ENCODE results near the gene BBX. TPM values are rescaled to one million over a fixed set of nuclear protein-coding genes. Genes with fewer than 3 reads are reported as not detected.

Gene BBX
- total RNA-seq, 1 donor from 2014 or later: 45.1 TPM

- Mint-ChIP-seq H3K9me3 (no peaks in the 10 kb centered on the region), H3K4me1 (ENCODE audit: low read depth) (no peaks in the 10 kb centered on the region), H3K36me3 (ENCODE audit: low read depth) (peaks cover 35% of the 10 kb centered on the region), H3K27ac (no peak overlapping the region), H3K4me3 (no peak overlapping the region), H3K27me3 (ENCODE audit: insufficient read depth) (no peaks in the 10 kb centered on the region)
- no peak for DNase-seq (ENCODE audit: low spot score)
- intact Hi-C loops (cut with micrococcal nuclease): no loop called here
Observed at GRCh38 chr3:107797586-107797985, 274.8 kb downstream of the BBX start.

GRCh38 chr3:107798381-107798780 lies 275.6 kb downstream of the BBX start:
- no peaks in the 10 kb centered on the region for H3K9me3 Mint-ChIP-seq
- H3K27me3 Mint-ChIP-seq (ENCODE audit: insufficient read depth): no peaks in the 10 kb centered on the region
- H3K4me1 Mint-ChIP-seq (ENCODE audit: low read depth): no peaks in the 10 kb centered on the region
- no peak overlapping the region for H3K4me3 Mint-ChIP-seq
- H3K36me3 Mint-ChIP-seq (ENCODE audit: low read depth): peaks cover 40% of the 10 kb centered on the region
- H3K27ac Mint-ChIP-seq: no peak overlapping the region
- no peak for DNase-seq (ENCODE audit: low spot score)
- intact Hi-C loops (cut with micrococcal nuclease): no loop called here

GRCh38 chr3:107800710-107801109 lies 277.9 kb downstream of the BBX start:
- Mint-ChIP-seq H3K27me3 (ENCODE audit: insufficient read depth) (no peaks in the 10 kb centered on the region), H3K4me3 (no peak overlapping the region), H3K4me1 (ENCODE audit: low read depth) (no peaks in the 10 kb centered on the region), H3K27ac (no peak overlapping the region), H3K36me3 (ENCODE audit: low read depth) (peaks cover 38% of the 10 kb centered on the region), H3K9me3 (no peaks in the 10 kb centered on the region)
- DNase-seq (ENCODE audit: low spot score): no peak
- intact Hi-C loops (cut with micrococcal nuclease): no loop called here

- Mint-ChIP-seq H3K27ac (no peak overlapping the region), H3K9me3 (no peaks in the 10 kb centered on the region), H3K27me3 (ENCODE audit: insufficient read depth) (no peaks in the 10 kb centered on the region), H3K4me3 (no peak overlapping the region), H3K4me1 (ENCODE audit: low read depth) (no peaks in the 10 kb centered on the region), H3K36me3 (ENCODE audit: low read depth) (peaks cover 40% of the 10 kb centered on the region)
- intact Hi-C loops (cut with micrococcal nuclease): no loop called here
- no peak for DNase-seq (ENCODE audit: low spot score)
Observed at GRCh38 chr3:107803170-107803569, 280.4 kb downstream of the BBX start.

- no peaks in the 10 kb centered on the region for H3K9me3 Mint-ChIP-seq
- H3K4me1 Mint-ChIP-seq (ENCODE audit: low read depth): peaks cover 5% of the 10 kb centered on the region
- DNase-seq (ENCODE audit: low spot score): no peak
- H3K27ac Mint-ChIP-seq: no peak overlapping the region
- H3K4me3 Mint-ChIP-seq: no peak overlapping the region
- H3K36me3 Mint-ChIP-seq (ENCODE audit: low read depth): peaks cover 38% of the 10 kb centered on the region
- no peaks in the 10 kb centered on the region for H3K27me3 Mint-ChIP-seq (ENCODE audit: insufficient read depth)
- intact Hi-C loops (cut with micrococcal nuclease): no loop called here
Observed at GRCh38 chr3:107806021-107806420, 283.3 kb downstream of the BBX start.

- H3K27me3 Mint-ChIP-seq (ENCODE audit: insufficient read depth): no peaks in the 10 kb centered on the region
- H3K4me1 Mint-ChIP-seq (ENCODE audit: low read depth): peaks cover 5% of the 10 kb centered on the region
- H3K27ac Mint-ChIP-seq: no peak overlapping the region
- intact Hi-C loops (cut with micrococcal nuclease): no loop called here
- H3K4me3 Mint-ChIP-seq: no peak overlapping the region
- H3K36me3 Mint-ChIP-seq (ENCODE audit: low read depth): peaks cover 33% of the 10 kb centered on the region
- no peaks in the 10 kb centered on the region for H3K9me3 Mint-ChIP-seq
- DNase-seq (ENCODE audit: low spot score): no peak
Observed at GRCh38 chr3:107806536-107806935, 283.8 kb downstream of the BBX start.

GRCh38 chr3:107810171-107811071 lies 287.7 kb downstream of the BBX start:
- no peaks in the 10 kb centered on the region for H3K27me3 Mint-ChIP-seq (ENCODE audit: insufficient read depth)
- H3K36me3 Mint-ChIP-seq (ENCODE audit: low read depth): peaks cover 10% of the 10 kb centered on the region
- intact Hi-C loops (cut with micrococcal nuclease): no loop called here
- peaks cover 5% of the 10 kb centered on the region for H3K4me1 Mint-ChIP-seq (ENCODE audit: low read depth)
- H3K27ac Mint-ChIP-seq: no peak overlapping the region
- no peak for DNase-seq (ENCODE audit: low spot score)
- H3K4me3 Mint-ChIP-seq: no peak overlapping the region
- H3K9me3 Mint-ChIP-seq: no peaks in the 10 kb centered on the region

- Mint-ChIP-seq H3K4me3 (no peak overlapping the region), H3K9me3 (no peaks in the 10 kb centered on the region), H3K27me3 (ENCODE audit: insufficient read depth) (peaks cover 6% of the 10 kb centered on the region), H3K4me1 (ENCODE audit: low read depth) (peaks cover 5% of the 10 kb centered on the region), H3K36me3 (ENCODE audit: low read depth) (peaks cover 6% of the 10 kb centered on the region), H3K27ac (no peak overlapping the region)
- DNase-seq (ENCODE audit: low spot score): no peak
- intact Hi-C loops (cut with micrococcal nuclease): no loop called here
Observed at GRCh38 chr3:107813026-107813425, 290.3 kb downstream of the BBX start.

- intact Hi-C loops (cut with micrococcal nuclease): no loop called here
- no peaks in the 10 kb centered on the region for H3K4me1 Mint-ChIP-seq (ENCODE audit: low read depth)
Observed at GRCh38 chr3:107816107-107816506, 293.3 kb downstream of the BBX start.

GRCh38 chr3:107817076-107817475 lies 294.3 kb downstream of the BBX start:
- Mint-ChIP-seq H3K4me1 (ENCODE audit: low read depth) (no peaks in the 10 kb centered on the region), H3K27ac (no peak overlapping the region), H3K27me3 (ENCODE audit: insufficient read depth) (peaks cover 13% of the 10 kb centered on the region), H3K9me3 (no peaks in the 10 kb centered on the region), H3K36me3 (ENCODE audit: low read depth) (no peaks in the 10 kb centered on the region), H3K4me3 (no peak overlapping the region)
- intact Hi-C loops (cut with micrococcal nuclease): no loop called here
- DNase-seq (ENCODE audit: low spot score): no peak

More at GRCh38 chr3:107816107-107816506, 293.3 kb downstream of the BBX start:
- Mint-ChIP-seq H3K27me3 (ENCODE audit: insufficient read depth) (peaks cover 13% of the 10 kb centered on the region), H3K27ac (no peak overlapping the region), H3K9me3 (no peaks in the 10 kb centered on the region), H3K4me3 (no peak overlapping the region), H3K36me3 (ENCODE audit: low read depth) (no peaks in the 10 kb centered on the region)
- DNase-seq (ENCODE audit: low spot score): no peak

- H3K27me3 Mint-ChIP-seq (ENCODE audit: insufficient read depth): peaks cover 13% of the 10 kb centered on the region
- H3K4me3 Mint-ChIP-seq: no peak overlapping the region
- no peak overlapping the region for H3K27ac Mint-ChIP-seq
- no peaks in the 10 kb centered on the region for H3K36me3 Mint-ChIP-seq (ENCODE audit: low read depth)
- intact Hi-C loops (cut with micrococcal nuclease): no loop called here
- H3K4me1 Mint-ChIP-seq (ENCODE audit: low read depth): no peaks in the 10 kb centered on the region
- DNase-seq (ENCODE audit: low spot score): no peak
- H3K9me3 Mint-ChIP-seq: no peaks in the 10 kb centered on the region
Observed at GRCh38 chr3:107818025-107818424, 295.3 kb downstream of the BBX start.

- Mint-ChIP-seq H3K27ac (no peak overlapping the region), H3K9me3 (no peaks in the 10 kb centered on the region), H3K4me3 (no peak overlapping the region), H3K4me1 (ENCODE audit: low read depth) (no peaks in the 10 kb centered on the region), H3K36me3 (ENCODE audit: low read depth) (no peaks in the 10 kb centered on the region), H3K27me3 (ENCODE audit: insufficient read depth) (peaks cover 15% of the 10 kb centered on the region)
- DNase-seq (ENCODE audit: low spot score): no peak
- intact Hi-C loops (cut with micrococcal nuclease): no loop called here
Observed at GRCh38 chr3:107819656-107820055, 296.9 kb downstream of the BBX start.

- no peak overlapping the region for H3K27ac Mint-ChIP-seq
- intact Hi-C loops (cut with micrococcal nuclease): no loop called here
Observed at GRCh38 chr3:107822308-107822707, 299.5 kb downstream of the BBX start.

More at GRCh38 chr3:107822308-107822707, 299.5 kb downstream of the BBX start:
- no peak for DNase-seq (ENCODE audit: low spot score)
- Mint-ChIP-seq H3K4me3 (no peak overlapping the region), H3K36me3 (ENCODE audit: low read depth) (no peaks in the 10 kb centered on the region), H3K9me3 (no peaks in the 10 kb centered on the region), H3K27me3 (ENCODE audit: insufficient read depth) (peaks cover 9% of the 10 kb centered on the region), H3K4me1 (ENCODE audit: low read depth) (no peaks in the 10 kb centered on the region)
